Measurements from ENCODE around the gene SCGB1D1.
"Not testable (repeated sequence)": the region's sequence is repeated elsewhere in the genome, so short reads cannot be mapped to it uniquely, and the experiment has no call there.

GRCh38 chr11:62195010-62195409 is 5.0 kb downstream of the SCGB1D1 start:
- TF ChIP-seq, protein P1, sequence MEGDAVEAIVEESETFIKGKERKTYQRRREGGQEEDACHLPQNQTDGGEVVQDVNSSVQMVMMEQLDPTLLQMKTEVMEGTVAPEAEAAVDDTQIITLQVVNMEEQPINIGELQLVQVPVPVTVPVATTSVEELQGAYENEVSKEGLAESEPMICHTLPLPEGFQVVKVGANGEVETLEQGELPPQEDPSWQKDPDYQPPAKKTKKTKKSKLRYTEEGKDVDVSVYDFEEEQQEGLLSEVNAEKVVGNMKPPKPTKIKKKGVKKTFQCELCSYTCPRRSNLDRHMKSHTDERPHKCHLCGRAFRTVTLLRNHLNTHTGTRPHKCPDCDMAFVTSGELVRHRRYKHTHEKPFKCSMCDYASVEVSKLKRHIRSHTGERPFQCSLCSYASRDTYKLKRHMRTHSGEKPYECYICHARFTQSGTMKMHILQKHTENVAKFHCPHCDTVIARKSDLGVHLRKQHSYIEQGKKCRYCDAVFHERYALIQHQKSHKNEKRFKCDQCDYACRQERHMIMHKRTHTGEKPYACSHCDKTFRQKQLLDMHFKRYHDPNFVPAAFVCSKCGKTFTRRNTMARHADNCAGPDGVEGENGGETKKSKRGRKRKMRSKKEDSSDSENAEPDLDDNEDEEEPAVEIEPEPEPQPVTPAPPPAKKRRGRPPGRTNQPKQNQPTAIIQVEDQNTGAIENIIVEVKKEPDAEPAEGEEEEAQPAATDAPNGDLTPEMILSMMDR (IDR thresholded peaks at IDR 0.05; ENCODE audit: low read length): not testable (repeated sequence)
- not testable (repeated sequence) for TF ChIP-seq EZH2 (IDR thresholded peaks at IDR 0.05; ENCODE audit: borderline replicate concordance, low read length)

Data from OCI-LY1 (cell line).